ENCODE measurements around the gene KRTAP5-11. TPM values are rescaled to one million over a fixed set of nuclear protein-coding genes. Genes with fewer than 3 reads are reported as not detected.

KRTAP5-11 gene
- total and polyA plus RNA-seq, 2 of the 4 experiments (the other 2 are of a cell fraction) = not detected

GRCh38 chr11:71556018-71556417, 26.7 kb downstream of the KRTAP5-11 start:
- no peaks in the 10 kb centered on the region for H3K4me1 ChIP-seq (ENCODE audit: control insufficient read depth, insufficient read depth, low read length)
- no peak overlapping the region for H2BK20ac ChIP-seq (ENCODE audit: low read depth, low read length)
- no peak overlapping the region for H3K18ac ChIP-seq (ENCODE audit: low read depth, low read length)
- ATAC-seq (ENCODE audit: low read depth) (no peak), DNase-seq (no peak)
- H3K23ac ChIP-seq (ENCODE audit: low read depth, low read length) = no peak overlapping the region
- H2AFZ ChIP-seq (replicated peaks; ENCODE audit: low read length, poor library complexity) = no peak overlapping the region
- H3K27me3 ChIP-seq (ENCODE audit: control insufficient read depth, insufficient read depth, low read length) = 0 out of 2 replicates have a peak, but pooled peaks cover 3% of the 10 kb centered on the region
- 100% methylated on average over 1 of the region's 4 CpGs; no CpG with 5 or more reads in 1 of the 2 experiments for WGBS, 2 experiments (ENCODE audit: extremely low coverage in 2 of 2, insufficient read length in 1 of 2)
- H4K20me1 ChIP-seq (ENCODE audit: insufficient read depth, low read length) = no peaks in the 10 kb centered on the region
- intact Hi-C loops (cut with micrococcal nuclease) = no loop called here
- no peak overlapping the region for H2AK5ac ChIP-seq (ENCODE audit: low read depth, low read length)
- H3K9me1 ChIP-seq (ENCODE audit: insufficient read depth, low read length) = no peaks in the 10 kb centered on the region
- no peak overlapping the region for H4K5ac ChIP-seq (ENCODE audit: low read depth, low read length)
- CTCF ChIA-PET = no interaction called here
- no peak overlapping the region for H2BK5ac ChIP-seq (ENCODE audit: low read depth, low read length, poor library complexity, severe bottlenecking)
- H3K4ac ChIP-seq (ENCODE audit: low read depth, low read length) = no peak overlapping the region
- POLR2A ChIA-PET (ENCODE audit: unreplicated experiment) = no interaction called here
- H3K9me3 ChIP-seq (ENCODE audit: control insufficient read depth, insufficient read depth, low read length) = no peaks in the 10 kb centered on the region
- H4K8ac ChIP-seq (ENCODE audit: low read depth in 2 of 2, low read length in 2 of 2) = no peak overlapping the region
- no peak overlapping the region for H2BK120ac ChIP-seq (ENCODE audit: low read depth, low read length)
- no peak overlapping the region for H2AK9ac ChIP-seq (replicated peaks; ENCODE audit: low read depth, low read length, poor library complexity)
- H3K4me2 ChIP-seq (ENCODE audit: low read depth, low read length) = no peak overlapping the region
- H3K9ac ChIP-seq (ENCODE audit: low read depth, low read length) = no peak overlapping the region
- H4K91ac ChIP-seq (ENCODE audit: insufficient read depth, low read depth, low read length) = no peak overlapping the region
- H2BK15ac ChIP-seq (ENCODE audit: low read depth, low read length) = no peak overlapping the region
- dilution Hi-C loops (cut with HindIII; ENCODE audit: low sequenced_read_pairs, unreplicated experiment) = no loop called here
- BruUV-seq (replicated peaks) = no TSS peak
- in situ Hi-C loops (cut with MboI; ENCODE audit: low sequenced_read_pairs) = no loop called here
- H3K27ac ChIP-seq (ENCODE audit: insufficient read depth, low read length) = no peak overlapping the region
- H3K56ac ChIP-seq (ENCODE audit: extremely low read depth, insufficient read depth, low read length) = no peak overlapping the region
- no peaks in the 10 kb centered on the region for H3K36me3 ChIP-seq (ENCODE audit: control insufficient read depth, insufficient read depth, low read length)
- H3K4me3 ChIP-seq (ENCODE audit: insufficient read depth, low read depth, low read length) = no peak overlapping the region
- no peak overlapping the region for H3K14ac ChIP-seq (replicated peaks; ENCODE audit: low read depth, low read length)
- H3K79me1 ChIP-seq (ENCODE audit: low read depth in 1 of 2, low read length in 2 of 2) = no peaks in the 10 kb centered on the region
- TF ChIP-seq, protein P1, sequence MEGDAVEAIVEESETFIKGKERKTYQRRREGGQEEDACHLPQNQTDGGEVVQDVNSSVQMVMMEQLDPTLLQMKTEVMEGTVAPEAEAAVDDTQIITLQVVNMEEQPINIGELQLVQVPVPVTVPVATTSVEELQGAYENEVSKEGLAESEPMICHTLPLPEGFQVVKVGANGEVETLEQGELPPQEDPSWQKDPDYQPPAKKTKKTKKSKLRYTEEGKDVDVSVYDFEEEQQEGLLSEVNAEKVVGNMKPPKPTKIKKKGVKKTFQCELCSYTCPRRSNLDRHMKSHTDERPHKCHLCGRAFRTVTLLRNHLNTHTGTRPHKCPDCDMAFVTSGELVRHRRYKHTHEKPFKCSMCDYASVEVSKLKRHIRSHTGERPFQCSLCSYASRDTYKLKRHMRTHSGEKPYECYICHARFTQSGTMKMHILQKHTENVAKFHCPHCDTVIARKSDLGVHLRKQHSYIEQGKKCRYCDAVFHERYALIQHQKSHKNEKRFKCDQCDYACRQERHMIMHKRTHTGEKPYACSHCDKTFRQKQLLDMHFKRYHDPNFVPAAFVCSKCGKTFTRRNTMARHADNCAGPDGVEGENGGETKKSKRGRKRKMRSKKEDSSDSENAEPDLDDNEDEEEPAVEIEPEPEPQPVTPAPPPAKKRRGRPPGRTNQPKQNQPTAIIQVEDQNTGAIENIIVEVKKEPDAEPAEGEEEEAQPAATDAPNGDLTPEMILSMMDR (conservative IDR thresholded peaks at IDR 0.05; ENCODE audit: low read depth, low read length) = no peak
- TF ChIP-seq, protein P2, sequence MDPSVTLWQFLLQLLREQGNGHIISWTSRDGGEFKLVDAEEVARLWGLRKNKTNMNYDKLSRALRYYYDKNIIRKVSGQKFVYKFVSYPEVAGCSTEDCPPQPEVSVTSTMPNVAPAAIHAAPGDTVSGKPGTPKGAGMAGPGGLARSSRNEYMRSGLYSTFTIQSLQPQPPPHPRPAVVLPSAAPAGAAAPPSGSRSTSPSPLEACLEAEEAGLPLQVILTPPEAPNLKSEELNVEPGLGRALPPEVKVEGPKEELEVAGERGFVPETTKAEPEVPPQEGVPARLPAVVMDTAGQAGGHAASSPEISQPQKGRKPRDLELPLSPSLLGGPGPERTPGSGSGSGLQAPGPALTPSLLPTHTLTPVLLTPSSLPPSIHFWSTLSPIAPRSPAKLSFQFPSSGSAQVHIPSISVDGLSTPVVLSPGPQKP (IDR thresholded peaks at IDR 0.05; ENCODE audit: borderline replicate concordance, low read depth, low read length) = no peak
- TF ChIP-seq, protein P3, sequence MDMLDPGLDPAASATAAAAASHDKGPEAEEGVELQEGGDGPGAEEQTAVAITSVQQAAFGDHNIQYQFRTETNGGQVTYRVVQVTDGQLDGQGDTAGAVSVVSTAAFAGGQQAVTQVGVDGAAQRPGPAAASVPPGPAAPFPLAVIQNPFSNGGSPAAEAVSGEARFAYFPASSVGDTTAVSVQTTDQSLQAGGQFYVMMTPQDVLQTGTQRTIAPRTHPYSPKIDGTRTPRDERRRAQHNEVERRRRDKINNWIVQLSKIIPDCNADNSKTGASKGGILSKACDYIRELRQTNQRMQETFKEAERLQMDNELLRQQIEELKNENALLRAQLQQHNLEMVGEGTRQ (IDR thresholded peaks at IDR 0.05; ENCODE audit: low read depth, low read length) = no peak
- TF ChIP-seq CEBPB (IDR thresholded peaks at IDR 0.05; ENCODE audit: low read depth, low read length) (no peak), MXI1 (IDR thresholded peaks at IDR 0.05; ENCODE audit: borderline replicate concordance, low read depth, low read length) (no peak), SMC3 (IDR thresholded peaks at IDR 0.05; ENCODE audit: low read depth, low read length) (no peak), POLR2A (IDR thresholded peaks at IDR 0.05; ENCODE audit: low read depth, low read length) (no peak), RAD21 (IDR thresholded peaks at IDR 0.05; ENCODE audit: low read length) (no peak), RFX5 (IDR thresholded peaks at IDR 0.05; ENCODE audit: low read depth, low read length) (no peak), MAFK (IDR thresholded peaks at IDR 0.05; ENCODE audit: low read depth, low read length) (no peak), FOS (IDR thresholded peaks at IDR 0.05; ENCODE audit: low read depth, low read length) (no peak), BHLHE40 (IDR thresholded peaks at IDR 0.05; ENCODE audit: low read depth, low read length) (no peak), CHD1 (IDR thresholded peaks at IDR 0.05; ENCODE audit: low read depth, low read length) (no peak), MAZ (IDR thresholded peaks at IDR 0.05; ENCODE audit: borderline replicate concordance, low read depth, low read length) (no peak), NFE2L2 (IDR thresholded peaks at IDR 0.05; ENCODE audit: low read depth, low read length) (no peak), RCOR1 (IDR thresholded peaks at IDR 0.05; ENCODE audit: insufficient replicate concordance, low read length) (no peak)

All from IMR-90 (cell line).